Omental fat pad (tissue), 4 donors: Measurements from ENCODE around the gene FKTN. TPM values are rescaled to one million over a fixed set of nuclear protein-coding genes. Genes with fewer than 3 reads are reported as not detected.

ENCODE experiments used
- ATAC-seq: fragments of 150-250 bp; one replicate; pipeline ENCODE4 v1.9.1; 2016; ENCODE audit warnings: mild to moderate bottlenecking, moderate library complexity; ENCODE audit not compliant: low FRiP score
- DNase-seq: peaks from one replicate; pipeline ENCODE4 v3.0.0-alpha.2; 2019; ENCODE audit warnings: low spot score
- total RNA-seq, 4 donors: library from RNA; depleted of rRNA; stranded (reverse); fragments of >200 nt; gene quantifications; one replicate each; pipeline ENCODE4 v1.1.0, GENCODE V29; 2016
- TF ChIP-seq, protein P1 (sequence below), 3 donors: fragments of 450-650 bp; IDR thresholded peaks; one replicate each; pipeline ENCODE4 v1.5.1; 2016 to 2017; ENCODE audit warnings: antibody characterized with exemption in 3 of 3, mild to moderate bottlenecking in 3 of 3, moderate library complexity in 2 of 3

The FKTN gene
- total RNA-seq, 4 donors from 2014 or later = 6.6 to 36.3 (median 16.0) TPM

DNA sequence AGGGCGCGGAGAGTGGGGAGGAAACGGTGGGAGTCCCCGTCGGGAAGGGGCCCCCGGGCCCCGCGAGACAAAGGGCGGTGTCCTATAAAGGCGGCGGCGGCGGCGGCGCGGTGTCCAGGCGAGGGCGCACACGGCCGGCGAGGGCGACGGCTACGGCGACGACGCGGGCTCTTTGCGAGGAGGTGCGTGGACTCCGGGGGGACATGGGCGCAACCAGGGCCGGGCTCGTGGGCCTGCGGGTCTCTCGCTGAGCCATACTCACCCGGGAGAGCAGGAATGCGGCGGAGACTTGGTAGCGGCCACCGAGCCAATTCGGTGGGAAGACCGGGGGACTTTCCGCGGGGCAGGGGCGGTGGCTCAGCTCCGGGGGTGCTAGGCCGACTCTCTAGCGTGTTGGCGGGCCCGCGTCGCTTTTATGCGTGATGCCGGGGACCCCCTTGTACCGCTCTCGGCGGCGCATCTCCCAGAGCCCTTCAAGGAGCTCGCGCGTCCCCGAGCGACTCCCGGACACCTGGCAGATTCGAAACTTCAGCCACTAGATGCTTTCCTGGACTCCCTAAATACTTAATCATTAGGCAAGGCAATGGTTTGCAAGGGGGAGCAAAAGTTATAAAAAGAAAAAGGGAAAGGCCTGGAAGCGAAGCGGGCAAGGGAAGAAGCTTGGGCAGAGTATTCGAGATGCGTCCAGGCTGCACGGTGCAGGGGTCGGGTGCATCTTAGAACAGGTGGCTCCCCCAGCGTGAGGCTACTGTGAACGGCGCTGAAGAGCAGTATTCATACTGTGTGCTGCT lies 98.4 kb downstream of the FKTN start:
- TF ChIP-seq, protein P1, sequence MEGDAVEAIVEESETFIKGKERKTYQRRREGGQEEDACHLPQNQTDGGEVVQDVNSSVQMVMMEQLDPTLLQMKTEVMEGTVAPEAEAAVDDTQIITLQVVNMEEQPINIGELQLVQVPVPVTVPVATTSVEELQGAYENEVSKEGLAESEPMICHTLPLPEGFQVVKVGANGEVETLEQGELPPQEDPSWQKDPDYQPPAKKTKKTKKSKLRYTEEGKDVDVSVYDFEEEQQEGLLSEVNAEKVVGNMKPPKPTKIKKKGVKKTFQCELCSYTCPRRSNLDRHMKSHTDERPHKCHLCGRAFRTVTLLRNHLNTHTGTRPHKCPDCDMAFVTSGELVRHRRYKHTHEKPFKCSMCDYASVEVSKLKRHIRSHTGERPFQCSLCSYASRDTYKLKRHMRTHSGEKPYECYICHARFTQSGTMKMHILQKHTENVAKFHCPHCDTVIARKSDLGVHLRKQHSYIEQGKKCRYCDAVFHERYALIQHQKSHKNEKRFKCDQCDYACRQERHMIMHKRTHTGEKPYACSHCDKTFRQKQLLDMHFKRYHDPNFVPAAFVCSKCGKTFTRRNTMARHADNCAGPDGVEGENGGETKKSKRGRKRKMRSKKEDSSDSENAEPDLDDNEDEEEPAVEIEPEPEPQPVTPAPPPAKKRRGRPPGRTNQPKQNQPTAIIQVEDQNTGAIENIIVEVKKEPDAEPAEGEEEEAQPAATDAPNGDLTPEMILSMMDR (IDR thresholded peaks at IDR 0.05) = no peak
- peak; percentile 62 for ATAC-seq

DNA sequence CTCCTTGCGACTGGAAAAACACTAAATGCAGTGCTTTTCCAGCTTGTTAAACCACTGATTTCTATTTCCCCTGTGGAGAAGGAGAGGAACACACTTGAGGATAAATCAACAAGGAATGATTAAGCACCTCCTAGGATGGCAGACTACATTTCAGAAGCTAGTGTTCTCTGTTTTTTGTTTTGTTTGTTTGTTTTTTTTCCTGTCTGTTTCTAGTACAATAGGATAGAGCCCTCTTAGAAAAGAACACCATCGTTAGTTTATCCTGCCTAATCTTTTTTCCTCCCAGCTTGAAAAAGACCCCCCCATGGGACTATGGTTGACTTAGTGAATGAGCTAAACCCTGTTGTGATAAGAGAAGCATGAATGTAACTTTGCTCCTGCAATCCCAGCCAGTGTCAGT lies 100.4 kb downstream of the FKTN start:
- TF ChIP-seq, protein P1 (IDR thresholded peaks at IDR 0.05) = no peak
- ATAC-seq = no peak
- no peak for DNase-seq

More for the DNA sequence above, 98.4 kb downstream of the FKTN start:
- DNase-seq = no peak

DNA sequence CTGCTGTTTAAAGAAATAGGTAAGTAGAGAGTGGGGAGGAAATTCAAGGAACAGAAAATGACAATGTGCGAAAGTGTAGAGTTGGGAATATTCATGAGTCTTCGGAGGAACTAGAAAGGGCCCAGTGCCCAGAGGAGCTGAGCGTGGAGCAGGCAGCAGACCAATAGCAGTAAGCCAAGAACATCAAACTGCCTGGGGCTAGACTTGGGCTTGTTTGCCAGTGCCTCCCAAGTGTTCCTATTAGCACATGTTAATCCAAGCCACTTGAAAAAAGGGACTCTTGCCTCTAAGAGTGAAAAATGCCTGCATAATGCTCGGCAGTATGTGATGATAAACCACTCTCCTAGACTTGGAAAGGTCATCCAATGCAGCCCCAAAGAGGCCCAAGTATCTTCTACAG lies 103.1 kb downstream of the FKTN start:
- TF ChIP-seq, protein P1 (IDR thresholded peaks at IDR 0.05) = no peak
- ATAC-seq (no peak), DNase-seq (no peak)

DNA sequence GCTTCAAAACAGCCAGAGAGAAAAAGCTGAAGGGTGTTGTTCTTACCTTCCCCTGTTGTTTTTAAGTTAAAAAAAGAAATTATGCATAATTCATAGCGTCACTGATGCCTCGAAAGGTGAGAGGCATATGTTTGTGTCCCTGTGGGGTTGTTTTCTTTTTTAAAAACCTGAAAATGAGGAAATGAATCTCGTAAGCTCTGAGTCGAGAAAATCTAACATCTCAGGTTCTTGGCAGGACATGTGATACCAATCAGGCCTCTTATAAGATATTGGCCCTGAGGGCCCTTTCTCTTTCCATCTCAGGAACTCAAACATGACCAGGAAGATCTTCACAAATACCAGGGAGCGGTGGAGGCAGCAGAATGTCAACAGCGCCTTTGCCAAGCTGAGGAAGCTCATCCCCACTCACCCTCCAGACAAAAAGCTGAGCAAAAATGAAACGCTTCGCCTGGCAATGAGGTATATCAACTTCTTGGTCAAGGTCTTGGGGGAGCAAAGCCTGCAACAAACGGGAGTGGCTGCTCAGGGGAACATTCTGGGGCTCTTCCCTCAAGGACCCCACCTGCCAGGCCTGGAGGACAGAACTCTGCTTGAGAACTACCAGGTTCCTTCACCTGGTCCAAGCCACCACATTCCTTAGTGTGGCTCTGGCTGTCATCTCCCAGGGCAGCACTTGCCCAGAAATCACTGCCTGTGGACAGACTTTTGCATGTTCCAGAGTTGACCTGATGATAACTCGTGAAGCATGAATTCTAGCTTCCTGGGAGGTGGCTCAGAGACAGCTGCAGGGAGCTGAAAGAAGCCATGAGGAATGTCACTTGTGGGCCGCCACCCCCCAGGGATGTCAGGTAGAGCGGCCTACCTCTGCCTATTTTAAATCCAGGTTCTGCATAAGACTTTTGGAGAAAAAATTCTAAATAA lies 104.5 kb downstream of the FKTN start, which contains the start of gene TAL2:
TSS of gene TAL2 (plus strand) at position 274 of the 921 bp plus-strand sequence. CDS start at position 314, 40 bp downstream.
- TF ChIP-seq, protein P1 (IDR thresholded peaks at IDR 0.05) = no peak
- no peak for ATAC-seq
- no peak for DNase-seq

DNA sequence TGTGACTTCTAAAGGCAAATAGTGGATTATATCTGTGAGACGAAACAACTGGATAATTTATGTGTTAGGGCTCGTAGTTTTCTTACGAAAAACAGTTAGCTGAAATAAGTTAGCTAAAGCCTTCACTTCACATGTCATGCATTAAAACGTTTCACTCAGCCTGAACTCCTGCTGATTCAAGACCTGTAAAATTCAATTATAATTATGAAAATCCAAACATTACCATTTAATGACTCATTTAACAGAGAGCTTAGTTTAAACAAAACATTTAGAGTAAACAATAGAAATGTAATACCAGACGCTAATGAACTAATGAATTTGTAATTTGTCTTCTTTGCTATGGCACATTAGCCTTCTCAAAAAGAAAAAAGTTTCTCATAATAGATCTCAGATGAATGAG lies 106.0 kb downstream of the FKTN start:
- DNase-seq (no peak), ATAC-seq (no peak)
- TF ChIP-seq, protein P1 (IDR thresholded peaks at IDR 0.05) = no peak

DNA sequence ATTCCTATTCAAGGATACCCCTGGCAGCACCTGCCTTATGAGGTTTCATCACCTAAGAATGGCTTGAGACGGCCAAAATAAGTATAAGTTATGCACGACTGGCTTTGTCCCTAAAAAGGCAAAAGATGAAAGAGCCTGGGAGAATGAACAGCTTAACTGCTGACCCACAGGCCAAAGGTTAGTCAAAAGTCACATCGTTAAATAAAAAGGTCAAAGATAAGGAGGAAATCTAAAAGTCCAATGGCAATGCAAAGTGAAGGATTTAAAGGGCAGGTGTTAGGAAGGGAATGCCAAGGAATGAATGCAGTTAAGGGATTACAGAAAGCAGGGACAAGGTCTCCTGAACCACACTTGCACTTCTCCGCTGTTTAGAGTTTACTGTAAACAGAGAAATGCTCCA lies 109.9 kb downstream of the FKTN start:
- ATAC-seq (no peak), DNase-seq (no peak)
- TF ChIP-seq, protein P1 (IDR thresholded peaks at IDR 0.05) = no peak
